ENCODE data around the gene STARD10. TPM values are rescaled to one million over a fixed set of nuclear protein-coding genes. Genes with fewer than 3 reads are reported as not detected.

STARD10 gene
- total and polyA plus RNA-seq, 11 donors = 35.2 to 237 (median 55.2) TPM

DNA sequence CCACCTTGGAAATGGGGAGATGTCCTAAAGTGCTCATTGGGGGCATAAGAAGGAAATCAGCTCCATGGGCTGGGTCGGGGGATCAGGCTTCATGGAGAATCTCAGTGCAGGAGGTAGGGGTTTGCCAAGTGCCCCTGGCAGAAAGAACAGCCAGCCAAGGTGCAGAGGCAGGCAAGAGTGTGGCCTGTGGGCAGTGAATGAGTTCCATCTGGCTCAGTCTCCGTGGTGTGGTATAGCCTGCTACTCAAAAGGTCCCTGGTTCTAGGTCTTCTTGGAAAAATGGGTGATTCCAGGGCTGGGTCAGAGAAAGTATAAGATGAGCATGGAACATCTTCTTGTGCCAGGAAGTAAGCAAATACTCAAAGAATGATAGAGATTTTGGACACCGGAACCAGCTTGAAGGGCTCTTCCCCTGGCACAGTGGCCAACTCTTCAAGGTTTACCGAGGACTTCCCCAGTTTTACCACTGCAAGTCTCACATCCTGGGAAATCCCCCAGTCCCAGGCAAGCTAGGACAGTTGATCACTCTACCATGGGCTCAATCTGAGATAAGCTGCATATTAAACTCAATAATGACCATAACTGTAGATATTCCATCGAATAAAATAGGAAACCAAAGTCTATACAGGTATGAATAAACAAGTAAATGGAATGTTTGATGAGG is 31.1 kb downstream of the STARD10 start:
- Histone ChIP-seq H3K4me1 (peaks cover 0 to 25% (median 3%) of the 10 kb centered on the region in 12 donors), H3K4me3 (no peak overlapping the region), H3K27ac (no peak overlapping the region), H3K36me3 (no peaks in the 10 kb centered on the region), H3K9me3 (no peaks in the 10 kb centered on the region), H3K27me3 (no peaks in the 10 kb centered on the region)
- WGBS, 4 donors = 69 to 82% (median 76%) methylated on average over 5 of the region's 5 CpGs
- DNase-seq (no peak), ATAC-seq (no peak)
- TF ChIP-seq, protein P1, sequence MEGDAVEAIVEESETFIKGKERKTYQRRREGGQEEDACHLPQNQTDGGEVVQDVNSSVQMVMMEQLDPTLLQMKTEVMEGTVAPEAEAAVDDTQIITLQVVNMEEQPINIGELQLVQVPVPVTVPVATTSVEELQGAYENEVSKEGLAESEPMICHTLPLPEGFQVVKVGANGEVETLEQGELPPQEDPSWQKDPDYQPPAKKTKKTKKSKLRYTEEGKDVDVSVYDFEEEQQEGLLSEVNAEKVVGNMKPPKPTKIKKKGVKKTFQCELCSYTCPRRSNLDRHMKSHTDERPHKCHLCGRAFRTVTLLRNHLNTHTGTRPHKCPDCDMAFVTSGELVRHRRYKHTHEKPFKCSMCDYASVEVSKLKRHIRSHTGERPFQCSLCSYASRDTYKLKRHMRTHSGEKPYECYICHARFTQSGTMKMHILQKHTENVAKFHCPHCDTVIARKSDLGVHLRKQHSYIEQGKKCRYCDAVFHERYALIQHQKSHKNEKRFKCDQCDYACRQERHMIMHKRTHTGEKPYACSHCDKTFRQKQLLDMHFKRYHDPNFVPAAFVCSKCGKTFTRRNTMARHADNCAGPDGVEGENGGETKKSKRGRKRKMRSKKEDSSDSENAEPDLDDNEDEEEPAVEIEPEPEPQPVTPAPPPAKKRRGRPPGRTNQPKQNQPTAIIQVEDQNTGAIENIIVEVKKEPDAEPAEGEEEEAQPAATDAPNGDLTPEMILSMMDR (IDR thresholded peaks at IDR 0.05) = no peak
- no peak for TF ChIP-seq POLR2A (IDR thresholded peaks at IDR 0.05)
- intact Hi-C loops (cut with DNase I) = no loop called here

DNA sequence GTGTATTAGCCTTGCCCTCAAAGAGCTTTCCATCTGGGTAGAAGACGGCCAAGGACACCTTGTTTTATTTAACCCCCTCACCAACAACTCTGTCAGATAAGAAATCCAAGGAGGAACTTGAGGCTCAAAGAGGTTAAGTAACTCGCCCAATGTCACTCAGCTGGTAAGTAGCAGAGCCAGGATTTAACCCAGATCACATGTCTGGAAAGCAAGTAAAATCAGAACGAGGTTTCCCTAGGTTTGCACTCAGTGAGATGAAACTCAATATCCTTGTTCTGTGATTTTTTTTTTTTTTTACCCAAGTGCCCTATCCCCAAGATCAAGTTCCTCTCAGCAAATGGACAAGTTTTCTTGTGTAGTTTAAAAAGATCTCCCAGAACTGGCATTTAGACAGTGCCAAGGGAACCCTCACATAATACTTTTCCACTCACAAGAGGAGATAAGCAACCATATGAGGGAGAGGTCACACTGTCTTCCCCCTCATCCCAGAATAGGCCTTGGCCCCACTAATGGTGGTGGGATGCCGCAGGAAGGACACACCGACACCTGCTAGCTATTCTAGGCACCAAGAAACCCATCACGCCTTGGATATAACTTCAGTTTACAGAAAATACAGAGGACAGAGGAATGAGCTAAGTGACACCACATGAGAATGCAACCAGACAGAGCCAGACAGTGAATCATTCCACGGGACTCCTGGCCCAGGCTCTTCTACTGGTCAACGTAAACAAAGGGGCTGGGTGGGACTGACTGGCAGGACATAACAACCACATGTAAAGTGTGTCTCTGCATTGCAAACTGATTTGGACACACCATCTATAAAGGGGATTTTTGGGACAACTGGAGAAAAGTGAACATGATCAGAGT is 33.1 kb downstream of the STARD10 start:
- DNase-seq (no peak), ATAC-seq (peak in 3 of 4 donors; percentile 33 to 68 (median 63))
- intact Hi-C loops (cut with DNase I) = no loop called here
- Histone ChIP-seq H3K9me3 (no peaks in the 10 kb centered on the region), H3K4me1 (peaks cover 0 to 25% (median 3%) of the 10 kb centered on the region in 12 donors), H3K27ac (peak overlapping the region in 3 of 12 donors; percentile 15 to 56 (median 54)), H3K36me3 (peaks cover 0 to 12% (median 0%) of the 10 kb centered on the region in 9 donors), H3K27me3 (no peaks in the 10 kb centered on the region), H3K4me3 (no peak overlapping the region)
- TF ChIP-seq, protein P1 (IDR thresholded peaks at IDR 0.05) = no peak
- no peak for TF ChIP-seq POLR2A (IDR thresholded peaks at IDR 0.05)
- WGBS, 4 donors = 59 to 71% (median 68%) methylated on average over 8 of the region's 8 CpGs

DNA sequence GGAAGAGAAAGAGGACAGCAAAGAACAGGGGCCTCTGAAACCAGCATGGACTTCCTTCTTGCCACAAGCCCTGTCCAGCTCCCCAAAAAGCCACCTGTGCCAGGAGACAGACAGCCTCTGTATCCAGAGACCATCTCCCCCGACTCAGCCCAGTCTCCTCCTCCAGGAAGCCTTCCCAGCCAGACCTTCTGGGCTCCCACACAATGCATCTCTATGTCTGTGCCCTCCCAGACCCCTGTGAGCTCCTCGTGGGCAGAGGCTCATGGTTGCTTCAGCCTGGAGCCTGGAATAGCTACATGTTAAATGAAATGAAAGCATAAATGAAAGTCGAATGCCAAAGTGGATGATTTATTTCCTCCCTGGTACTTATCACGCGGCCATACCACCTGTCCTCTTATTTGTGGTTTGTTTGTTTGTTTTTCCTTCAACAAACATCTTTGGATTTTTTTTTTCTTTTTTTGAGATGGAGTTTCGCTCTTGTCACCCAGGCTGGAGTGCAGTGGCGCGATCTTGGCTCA is 34.3 kb downstream of the STARD10 start:
- Histone ChIP-seq H3K9me3 (no peaks in the 10 kb centered on the region), H3K4me3 (no peak overlapping the region), H3K27me3 (no peaks in the 10 kb centered on the region), H3K36me3 (peaks cover 0 to 12% (median 0%) of the 10 kb centered on the region in 9 donors), H3K4me1 (peaks cover 0 to 25% (median 3%) of the 10 kb centered on the region in 12 donors), H3K27ac (peak overlapping the region in 1 of 12 donors; percentile 34)
- intact Hi-C loops (cut with DNase I) = no loop called here
- no peak for TF ChIP-seq POLR2A (IDR thresholded peaks at IDR 0.05)
- no peak for ATAC-seq
- 84 to 87% (median 86%) methylated on average over 8 of the region's 8 CpGs for WGBS, 4 donors
- no peak for DNase-seq

DNA sequence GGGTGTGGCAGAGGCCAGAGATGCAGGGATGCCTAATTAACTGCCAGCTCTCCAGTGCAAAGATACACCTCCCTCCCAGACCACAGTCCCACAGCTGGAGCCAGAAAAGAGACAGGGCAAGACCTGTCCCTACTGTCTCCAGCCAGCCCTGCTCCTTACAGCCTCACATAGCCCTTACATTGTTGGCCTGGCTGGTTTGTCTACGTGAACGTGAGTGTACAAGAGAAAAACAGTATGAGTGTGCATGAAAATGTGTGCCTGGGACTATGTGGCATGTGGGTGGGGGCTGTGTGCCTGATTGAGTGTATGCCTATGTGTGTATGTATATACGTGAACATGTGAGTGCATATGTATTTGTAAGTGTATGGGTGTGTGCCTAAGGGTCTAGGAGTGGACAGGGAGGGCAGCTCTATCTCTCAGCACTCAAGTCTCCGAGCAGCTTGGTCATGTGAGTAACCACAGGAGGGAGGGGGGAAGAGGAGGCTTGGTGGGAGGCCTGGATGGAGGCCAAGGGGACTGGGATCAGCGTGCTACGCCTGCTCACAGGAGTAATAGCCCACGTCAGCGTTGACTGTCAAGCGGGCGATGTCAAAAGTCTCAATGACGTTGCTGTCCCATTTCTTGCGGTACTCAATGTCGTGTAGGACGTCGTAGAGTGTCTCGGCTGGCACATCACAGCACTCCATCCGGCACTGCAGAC is 35.0 kb downstream of the STARD10 start:
- Histone ChIP-seq H3K27me3 (no peaks in the 10 kb centered on the region), H3K4me3 (no peak overlapping the region), H3K9me3 (no peaks in the 10 kb centered on the region), H3K27ac (no peak overlapping the region), H3K36me3 (peaks cover 0 to 12% (median 0%) of the 10 kb centered on the region in 9 donors), H3K4me1 (peaks cover 0 to 25% (median 3%) of the 10 kb centered on the region in 12 donors)
- TF ChIP-seq, protein P1 (IDR thresholded peaks at IDR 0.05) = no peak
- no peak for TF ChIP-seq POLR2A (IDR thresholded peaks at IDR 0.05)
- 51 to 60% (median 55%) methylated on average over 17 of the region's 17 CpGs for WGBS, 4 donors
- DNase-seq = peak in 4 of 5 donors; percentile 56 to 76 (median 64)
- intact Hi-C loops (cut with DNase I) = no loop called here
- ATAC-seq = peak; percentile 30 to 66 (median 49)

Measured in heart left ventricle (tissue), 16 donors.